GM21367 (cell line): Measurements from ENCODE around the gene C19orf38.

ENCODE experiments used
- ATAC-seq: cut with Tn5 transposase; IDR thresholded peaks from one replicate; pipeline ENCODE4 v1.9.1; 2021; ENCODE audit not compliant: unreplicated experiment

The C19orf38 gene

DNA sequence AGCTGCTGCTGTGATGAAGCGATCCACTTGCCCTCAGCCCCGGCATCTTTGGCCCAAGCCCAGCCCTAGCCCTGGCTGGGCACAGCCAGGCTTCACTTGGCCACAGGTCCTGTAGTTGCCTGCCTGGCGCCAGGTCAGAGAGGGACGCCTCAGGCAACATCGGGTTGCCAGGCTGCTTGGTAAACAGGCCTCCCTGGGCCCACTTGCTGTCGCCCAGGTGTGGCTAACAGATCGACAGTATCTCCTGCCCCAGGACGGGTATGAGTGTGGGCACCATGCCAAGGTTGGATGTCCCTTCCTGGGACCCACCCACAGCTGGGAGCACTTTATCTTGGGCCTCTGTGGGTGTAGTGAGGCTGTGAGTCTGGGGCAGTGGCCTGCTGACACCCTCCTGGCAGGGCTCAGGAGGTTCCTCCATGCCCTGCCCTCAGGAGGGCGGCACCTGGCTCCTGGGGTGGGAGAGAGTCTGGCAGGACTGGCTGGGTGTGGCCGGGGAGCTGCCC is 51.0 kb downstream of the C19orf38 start:
- ATAC-seq: no peak

GRCh38 chr19:10907925-10908324 is 59.7 kb downstream of the C19orf38 start:
- ATAC-seq: no peak

GRCh38 chr19:10908380-10908960 is 60.3 kb downstream of the C19orf38 start:
- no peak for ATAC-seq

DNA sequence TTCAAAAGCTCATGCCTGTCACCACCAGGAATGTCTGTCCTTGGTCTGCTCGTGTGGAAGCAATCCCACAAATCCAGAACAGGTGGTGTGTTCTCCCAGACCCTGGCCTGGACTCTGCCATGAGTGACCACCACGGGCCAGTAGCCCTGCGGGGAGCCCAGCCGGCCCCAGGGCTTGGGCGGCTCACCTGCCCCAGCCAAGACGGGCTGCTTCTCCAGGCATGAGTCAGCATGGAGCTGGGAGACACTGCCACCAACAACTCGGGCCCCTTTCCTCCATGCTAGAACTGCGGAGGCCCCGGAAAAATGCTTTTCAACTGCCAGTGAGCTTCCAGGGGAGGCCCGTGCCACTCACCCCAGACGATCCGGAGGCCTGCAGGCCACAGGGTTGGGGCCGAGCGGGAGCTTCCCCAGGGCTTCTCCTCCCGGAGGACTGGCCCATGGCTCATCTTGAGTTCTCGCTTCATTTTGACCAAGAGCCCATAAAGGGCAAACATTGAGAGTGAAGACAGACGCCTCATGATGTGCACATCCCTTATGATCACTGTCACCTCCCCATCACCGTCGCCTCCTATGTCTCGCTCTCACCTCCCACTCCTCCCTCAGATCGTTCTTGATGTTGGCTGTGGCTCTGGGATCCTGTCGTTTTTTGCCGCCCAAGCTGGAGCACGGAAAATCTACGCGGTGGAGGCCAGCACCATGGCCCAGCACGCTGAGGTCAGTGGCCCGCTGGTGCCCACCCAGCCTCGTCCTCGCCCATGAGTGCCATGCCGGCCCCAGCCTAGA is 63.6 kb downstream of the C19orf38 start:
- ATAC-seq: no peak

DNA sequence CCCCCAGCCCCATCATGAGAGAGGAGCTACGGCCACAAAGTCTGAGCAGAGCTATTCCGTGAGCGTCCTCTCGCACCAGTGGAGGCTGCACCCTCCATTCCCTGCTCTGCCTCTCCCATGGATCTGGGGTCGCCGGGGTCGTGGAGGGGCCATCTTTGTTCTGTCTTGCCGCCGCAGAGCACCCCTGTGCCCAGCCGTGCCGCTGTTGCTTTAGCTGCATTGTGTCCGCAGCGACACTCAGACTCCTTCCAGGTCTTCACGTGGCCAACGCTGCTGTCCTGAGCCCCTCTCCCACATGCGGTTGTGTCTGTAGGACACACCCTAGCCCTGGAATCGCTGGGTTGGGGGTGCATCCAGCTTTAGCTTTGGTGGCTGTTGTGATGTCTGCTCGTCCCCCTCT is 64.4 kb downstream of the C19orf38 start:
- ATAC-seq: no peak

DNA sequence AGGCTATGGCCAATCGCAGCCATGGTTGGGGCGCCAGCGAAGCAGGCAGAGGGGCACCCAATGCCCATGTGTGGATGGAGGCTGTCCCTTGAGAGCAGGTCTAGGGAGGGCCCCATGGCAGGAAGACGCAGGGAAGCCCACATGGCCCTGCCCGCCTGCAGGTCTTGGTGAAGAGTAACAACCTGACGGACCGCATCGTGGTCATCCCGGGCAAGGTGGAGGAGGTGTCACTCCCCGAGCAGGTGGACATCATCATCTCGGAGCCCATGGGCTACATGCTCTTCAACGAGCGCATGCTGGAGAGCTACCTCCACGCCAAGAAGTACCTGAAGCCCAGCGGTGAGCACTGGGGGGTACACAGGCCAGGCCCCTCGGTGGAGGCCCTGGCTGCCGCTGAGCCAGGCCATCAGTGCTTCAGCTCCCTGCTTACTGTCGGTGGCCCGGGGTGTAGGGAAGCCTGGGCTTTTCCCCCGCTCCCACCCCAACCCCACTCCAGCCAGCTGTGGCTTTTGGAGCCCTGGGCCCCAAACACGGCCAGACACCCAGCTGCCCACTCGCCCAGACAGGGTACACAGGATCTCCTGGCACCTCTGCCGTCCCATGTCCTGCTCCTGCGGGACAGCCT is 65.6 kb downstream of the C19orf38 start:
- no peak for ATAC-seq

DNA sequence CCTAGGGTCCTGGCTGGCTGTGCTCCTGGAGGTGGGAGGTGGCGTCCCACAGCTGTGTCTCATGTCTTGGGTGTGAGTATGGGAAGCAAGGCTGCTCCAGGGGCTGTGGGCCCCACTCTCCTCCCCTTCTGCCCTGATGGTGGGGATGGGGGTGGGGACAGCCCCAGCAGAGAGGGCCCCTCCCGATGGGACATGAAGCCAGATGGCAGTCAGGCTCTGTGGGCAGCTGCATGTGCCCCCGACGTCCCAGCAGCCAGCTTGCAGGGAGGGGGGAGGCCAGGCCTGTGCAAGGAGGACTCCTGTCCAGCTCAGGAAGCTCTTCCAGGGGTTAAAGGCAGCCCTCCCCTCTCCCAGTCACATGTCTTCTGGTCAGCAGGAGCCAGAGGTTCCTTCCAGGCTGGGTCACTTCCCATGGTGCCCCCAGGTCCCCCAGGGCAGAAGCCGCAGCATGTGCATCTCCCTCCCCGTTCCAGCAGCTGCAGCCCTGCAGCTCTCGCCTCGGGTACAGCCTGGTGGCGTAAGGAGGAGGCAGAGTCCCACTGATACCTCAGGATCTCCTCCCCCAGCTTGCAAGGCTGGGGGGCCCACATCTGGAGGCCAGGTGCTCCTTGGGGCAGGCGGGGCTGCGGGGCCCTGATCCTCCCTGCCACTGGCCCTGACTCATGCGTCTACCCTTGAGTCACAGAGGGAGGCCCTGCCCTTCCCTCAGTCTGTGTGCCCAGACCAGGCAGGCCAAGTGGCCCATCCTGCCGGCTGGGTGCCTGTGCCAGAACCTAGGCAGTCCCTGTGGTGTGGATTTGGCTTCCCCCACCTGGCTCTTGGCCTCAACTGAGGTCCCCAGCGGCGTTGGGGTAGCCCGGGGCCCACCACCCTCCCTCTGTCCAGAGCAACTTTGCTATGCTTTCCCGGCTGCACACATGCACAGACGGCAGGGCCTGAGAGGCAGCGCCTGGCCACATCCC is 67.2 kb downstream of the C19orf38 start:
- no peak for ATAC-seq

DNA sequence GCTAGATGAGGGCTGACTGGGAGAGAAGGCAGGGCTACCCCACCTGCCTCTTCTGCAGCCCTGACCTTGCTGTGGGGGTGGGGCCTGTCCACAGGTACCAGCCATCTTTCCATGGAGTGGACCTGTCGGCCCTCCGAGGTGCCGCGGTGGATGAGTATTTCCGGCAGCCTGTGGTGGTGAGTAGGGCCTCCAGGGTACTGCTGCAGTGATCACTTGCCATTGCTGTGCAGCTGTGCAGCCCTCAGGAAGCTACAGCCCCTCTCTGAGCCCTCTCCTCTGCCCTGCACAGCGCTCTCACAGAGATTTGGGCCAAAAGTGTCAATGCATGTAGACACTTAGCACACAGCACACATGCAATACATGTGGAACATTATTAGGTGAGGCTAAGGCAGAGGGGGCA is 68.4 kb downstream of the C19orf38 start:
- ATAC-seq: no peak

DNA sequence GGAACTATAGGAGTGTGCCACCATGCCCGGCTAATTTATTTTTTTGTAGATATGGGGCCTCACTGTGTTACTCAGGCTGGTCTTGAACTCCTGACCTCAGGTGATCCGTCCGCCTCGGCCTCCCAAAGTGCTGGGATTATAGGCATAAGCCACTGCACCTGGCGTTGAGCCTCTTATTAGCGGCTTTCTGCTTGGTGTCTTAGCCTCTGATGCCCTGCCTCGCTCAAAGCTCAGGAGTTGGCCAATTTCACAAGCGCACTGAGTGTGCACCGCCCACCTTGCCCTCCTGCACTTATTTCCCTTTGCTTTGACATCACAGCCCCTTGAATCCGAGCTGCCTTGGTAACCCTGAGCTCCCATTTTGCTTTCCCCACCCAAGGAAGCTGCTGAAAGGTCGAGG is 70.1 kb downstream of the C19orf38 start:
- ATAC-seq: no peak
